Hepatocyte (in vitro differentiated cells): Measurements from ENCODE around the gene OR6N1. TPM values are rescaled to one million over a fixed set of nuclear protein-coding genes. Genes with fewer than 3 reads are reported as not detected.

Experiments
- DNase-seq: peaks from one replicate; pipeline ENCODE4 v3.0.0-alpha.2; 2016; ENCODE audit warnings: low spot score
- H2AFZ ChIP-seq: fragments of 200-600 bp; sonication (generic); 2 replicates; pipeline ENCODE4 v1.6.0; 2016; ENCODE audit warnings: antibody characterized with exemption, mild to moderate bottlenecking
- H3K27ac ChIP-seq: fragments of 200-600 bp; sonication (generic); 2 replicates; pipeline ENCODE4 v1.5.1; 2016; ENCODE audit warnings: mild to moderate bottlenecking
- H3K27me3 ChIP-seq: fragments of 200-600 bp; sonication (generic); 2 replicates; pipeline ENCODE4 v1.6.1; 2016
- H3K36me3 ChIP-seq: fragments of 200-600 bp; sonication (generic); replicated peaks from 2 replicates; pipeline ENCODE4 v1.5.1; 2016; ENCODE audit warnings: low read depth; ENCODE audit not compliant: insufficient read depth
- H3K4me1 ChIP-seq: fragments of 200-600 bp; sonication (generic); 2 replicates; pipeline ENCODE4 v1.5.1; 2016; ENCODE audit warnings: mild to moderate bottlenecking, moderate library complexity; ENCODE audit not compliant: insufficient read depth
- H3K4me2 ChIP-seq: fragments of 200-600 bp; sonication (generic); 2 replicates; pipeline ENCODE4 v1.6.0; 2016
- H3K4me3 ChIP-seq: fragments of 200-600 bp; sonication (generic); 2 replicates; pipeline ENCODE4 v1.5.1; 2016; ENCODE audit warnings: mild to moderate bottlenecking
- H3K79me2 ChIP-seq: fragments of 200-600 bp; sonication (generic); 2 replicates; pipeline ENCODE4 v1.6.0; 2017; ENCODE audit warnings: mild to moderate bottlenecking
- H3K9me2 ChIP-seq: fragments of 200-600 bp; sonication (generic); replicated peaks from 2 replicates; pipeline ENCODE4 v1.6.0; 2017; ENCODE audit warnings: mild to moderate bottlenecking; ENCODE audit not compliant: insufficient read depth
- H3K9me3 ChIP-seq: fragments of 200-600 bp; sonication (generic); 2 replicates; pipeline ENCODE4 v1.5.1; 2016; ENCODE audit warnings: low read depth, mild to moderate bottlenecking
- H4K20me1 ChIP-seq: fragments of 200-600 bp; sonication (generic); 2 replicates; pipeline ENCODE4 v1.6.0; 2016; ENCODE audit warnings: mild to moderate bottlenecking; ENCODE audit not compliant: insufficient read depth, poor library complexity, severe bottlenecking
- CTCF ChIP-seq: fragments of 200-600 bp; sonication (generic); IDR thresholded peaks from 2 replicates; pipeline ENCODE4 v1.5.1; 2016; ENCODE audit warnings: antibody characterized with exemption, mild to moderate bottlenecking; ENCODE audit not compliant: poor library complexity
- EZH2 ChIP-seq: fragments of 200-600 bp; sonication (generic); IDR thresholded peaks from 2 replicates; pipeline ENCODE4 v1.6.1; 2016; ENCODE audit warnings: antibody characterized with exemption, mild to moderate bottlenecking, borderline replicate concordance
- EZH2phosphoT487 ChIP-seq: fragments of 200-600 bp; sonication (generic); IDR thresholded peaks from one replicate; pipeline ENCODE4 v1.6.1; 2018; ENCODE audit warnings: antibody characterized with exemption, mild to moderate bottlenecking, low read depth, moderate library complexity; ENCODE audit not compliant: unreplicated experiment, severe bottlenecking
- WGBS: methylation state at CpG from one replicate; pipeline ENCODE4 v1.1.6; 2016; ENCODE audit warnings: low lambda C conversion rate; ENCODE audit errors: missing lambda C conversion rate; 5-methylcytosine and 5-hydroxymethylcytosine counted together
- polyA plus RNA-seq: library from polyadenylated mRNA; unstranded; fragments of >200 nt; fragmentation: Nextera tagmentation; extraction: Ambion mirVana; gene quantifications from 2 replicates; pipeline ENCODE4 v1.2.1, GENCODE V29; 2016
- total RNA-seq: library from RNA; depleted of rRNA; stranded (reverse); fragments of >200 nt; gene quantifications from 2 replicates; pipeline ENCODE4 v1.2.3, GENCODE V29; 2014

Gene OR6N1
- total and polyA plus RNA-seq, 2 experiments from 2014 or later: not detected

GRCh38 chr1:158812336-158812735 lies 40.3 kb upstream of the OR6N1 start:
- no peaks in the 10 kb centered on the region for H4K20me1 ChIP-seq
- 81% methylated on average over 2 of the region's 2 CpGs for whole genome bisulfite sequencing
- no peaks in the 10 kb centered on the region for H3K4me1 ChIP-seq
- H3K4me3 ChIP-seq: no peak overlapping the region
- no peaks in the 10 kb centered on the region for H3K9me3 ChIP-seq
- H3K36me3 ChIP-seq: no peaks in the 10 kb centered on the region
- no peaks in the 10 kb centered on the region for H3K27me3 ChIP-seq
- no peak overlapping the region for H3K27ac ChIP-seq
- H3K9me2 ChIP-seq: no peaks in the 10 kb centered on the region
- H3K79me2 ChIP-seq: no peaks in the 10 kb centered on the region
- TF ChIP-seq EZH2: no peak
- no peak overlapping the region for H3K4me2 ChIP-seq
- no peak overlapping the region for H2AFZ ChIP-seq
- no peak for DNase-seq

GRCh38 chr1:158810311-158810710 lies 38.3 kb upstream of the OR6N1 start:
- Histone ChIP-seq H3K27ac (no peak overlapping the region), H4K20me1 (no peaks in the 10 kb centered on the region), H3K9me2 (no peaks in the 10 kb centered on the region), H2AFZ (no peak overlapping the region), H3K9me3 (no peaks in the 10 kb centered on the region), H3K4me2 (no peak overlapping the region), H3K27me3 (no peaks in the 10 kb centered on the region), H3K36me3 (no peaks in the 10 kb centered on the region), H3K79me2 (no peaks in the 10 kb centered on the region), H3K4me1 (peaks cover 4% of the 10 kb centered on the region), H3K4me3 (no peak overlapping the region)
- TF ChIP-seq EZH2phosphoT487: no peak
- TF ChIP-seq EZH2: no peak
- no peak for TF ChIP-seq CTCF
- 82% methylated on average over 4 of the region's 4 CpGs for WGBS
- DNase-seq: no peak

DNA sequence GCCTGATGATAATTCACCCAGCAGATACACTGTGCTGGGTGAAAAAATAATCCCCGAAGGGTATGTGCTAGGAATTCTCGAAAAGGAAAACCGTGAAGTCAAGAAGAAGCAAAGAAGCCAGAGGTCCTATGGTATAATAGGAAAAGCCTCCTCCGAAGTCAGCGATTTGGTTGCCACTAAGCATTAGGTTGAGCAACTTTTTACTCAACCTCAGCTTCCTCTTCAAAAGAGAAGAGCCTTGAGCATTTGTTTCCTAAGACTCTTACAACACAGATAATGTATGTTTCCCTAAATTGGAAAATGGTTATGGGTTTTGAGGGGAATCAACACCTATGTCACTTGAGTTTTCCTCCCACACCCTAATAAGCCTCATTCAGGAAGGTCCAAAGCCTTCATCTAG lies 37.9 kb upstream of the OR6N1 start:
- no peaks in the 10 kb centered on the region for H3K36me3 ChIP-seq
- no peak for DNase-seq
- no peaks in the 10 kb centered on the region for H3K27me3 ChIP-seq
- no peak overlapping the region for H3K4me3 ChIP-seq
- peaks cover 4% of the 10 kb centered on the region for H3K4me1 ChIP-seq
- 90% methylated on average over 5 of the region's 5 CpGs for WGBS
- H4K20me1 ChIP-seq: no peaks in the 10 kb centered on the region
- H2AFZ ChIP-seq: no peak overlapping the region
- no peak for TF ChIP-seq CTCF
- TF ChIP-seq EZH2: no peak
- TF ChIP-seq EZH2phosphoT487: no peak
- H3K79me2 ChIP-seq: no peaks in the 10 kb centered on the region
- H3K9me2 ChIP-seq: no peaks in the 10 kb centered on the region
- H3K4me2 ChIP-seq: no peak overlapping the region
- H3K27ac ChIP-seq: no peak overlapping the region
- no peaks in the 10 kb centered on the region for H3K9me3 ChIP-seq

DNA sequence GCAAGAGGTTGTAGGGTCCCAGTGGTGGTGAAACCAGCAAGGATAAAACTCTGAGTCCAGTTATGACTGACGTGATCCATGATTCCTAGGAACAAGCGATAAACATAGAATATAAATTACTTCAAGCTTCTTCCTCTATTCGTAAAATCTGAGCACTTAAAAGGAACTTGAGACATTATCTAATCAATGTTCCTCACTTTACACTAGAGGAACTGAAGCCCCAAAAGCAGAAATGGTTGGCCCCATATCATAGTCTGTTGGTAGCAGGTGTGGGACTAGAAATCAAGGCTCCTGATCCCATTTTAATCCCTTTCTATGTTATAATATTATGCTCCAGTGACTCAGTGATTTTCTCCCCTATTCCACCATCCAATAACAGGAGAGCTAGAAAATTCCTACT lies 37.3 kb upstream of the OR6N1 start:
- Histone ChIP-seq H3K4me3 (no peak overlapping the region), H3K4me2 (no peak overlapping the region), H3K27me3 (no peaks in the 10 kb centered on the region), H3K4me1 (peaks cover 4% of the 10 kb centered on the region), H3K79me2 (no peaks in the 10 kb centered on the region), H3K9me2 (no peaks in the 10 kb centered on the region), H3K9me3 (no peaks in the 10 kb centered on the region), H3K36me3 (no peaks in the 10 kb centered on the region), H2AFZ (no peak overlapping the region), H3K27ac (no peak overlapping the region), H4K20me1 (no peaks in the 10 kb centered on the region)
- WGBS: 98% methylated on average over 3 of the region's 3 CpGs
- no peak for DNase-seq
- TF ChIP-seq CTCF (no peak), EZH2phosphoT487 (no peak), EZH2 (no peak)
